HUES64 (cell line): ENCODE results near the gene GPD1L.

Experiments used
- H3K27ac ChIP-seq: 2 replicates; pipeline ENCODE4 v1.7.0; 2013; ENCODE audit warnings: low read depth, low read length, inconsistent platforms
- H3K27me3 ChIP-seq: 2 replicates; pipeline ENCODE4 v1.6.1; 2013; ENCODE audit warnings: mild to moderate bottlenecking, low read length; ENCODE audit not compliant: insufficient read depth
- H3K36me3 ChIP-seq: 2 replicates; pipeline ENCODE4 v1.6.1; 2013; ENCODE audit warnings: mild to moderate bottlenecking, low read length; ENCODE audit not compliant: insufficient read depth
- H3K4me1 ChIP-seq: 2 replicates; pipeline ENCODE4 v1.6.1; 2013; ENCODE audit warnings: mild to moderate bottlenecking, low read length, moderate library complexity; ENCODE audit not compliant: insufficient read depth
- H3K4me3 ChIP-seq: 2 replicates; pipeline ENCODE4 v1.5.1; 2013; ENCODE audit warnings: mild to moderate bottlenecking, low read length, moderate library complexity
- H3K9ac ChIP-seq: 2 replicates; pipeline ENCODE4 v1.6.1; 2013; ENCODE audit warnings: mild to moderate bottlenecking, low read depth, low read length
- H3K9me3 ChIP-seq: 2 replicates; pipeline ENCODE4 v1.6.1; 2013; ENCODE audit warnings: low read depth, low read length; ENCODE audit not compliant: insufficient read depth
- WGBS: fragments of 150-250, 120-280 bp; methylation state at CpG from one replicate; pipeline ENCODE4 v1.1.7; 2013; ENCODE audit warnings: missing lambda C conversion rate; 5-methylcytosine and 5-hydroxymethylcytosine counted together

The GPD1L gene

GRCh38 chr3:32137870-32138269, 31.4 kb downstream of the GPD1L start:
- no peak overlapping the region for H3K4me3 ChIP-seq
- no peaks in the 10 kb centered on the region for H3K27me3 ChIP-seq
- H3K9me3 ChIP-seq = no peaks in the 10 kb centered on the region
- no peak overlapping the region for H3K27ac ChIP-seq
- H3K9ac ChIP-seq = no peak overlapping the region
- WGBS = 65% methylated on average over 4 of the region's 4 CpGs
- no peaks in the 10 kb centered on the region for H3K36me3 ChIP-seq
- 0 out of 2 replicates have a peak, but pooled peaks cover 4% of the 10 kb centered on the region for H3K4me1 ChIP-seq

GRCh38 chr3:32138545-32139104, 32.2 kb downstream of the GPD1L start:
- Histone ChIP-seq H3K36me3 (no peaks in the 10 kb centered on the region), H3K4me3 (no peak overlapping the region), H3K4me1 (0 out of 2 replicates have a peak, but pooled peaks cover 4% of the 10 kb centered on the region), H3K27me3 (no peaks in the 10 kb centered on the region), H3K9me3 (no peaks in the 10 kb centered on the region), H3K9ac (no peak overlapping the region), H3K27ac (no peak overlapping the region)
- WGBS = 90% methylated on average over 8 of the region's 8 CpGs

- WGBS = 100% methylated on average over 1 of the region's 5 CpGs
- Histone ChIP-seq H3K4me3 (no peak overlapping the region), H3K4me1 (0 out of 2 replicates have a peak, but pooled peaks cover 4% of the 10 kb centered on the region), H3K27me3 (no peaks in the 10 kb centered on the region), H3K27ac (no peak overlapping the region), H3K9me3 (no peaks in the 10 kb centered on the region), H3K9ac (no peak overlapping the region), H3K36me3 (no peaks in the 10 kb centered on the region)
These were observed 34.5 kb downstream of the GPD1L start for GRCh38 chr3:32140943-32141342.

- H3K27me3 ChIP-seq = no peaks in the 10 kb centered on the region
- H3K9ac ChIP-seq = no peak overlapping the region
- H3K36me3 ChIP-seq = no peaks in the 10 kb centered on the region
- no peak overlapping the region for H3K27ac ChIP-seq
- 81% methylated on average over 11 of the region's 11 CpGs for WGBS
- no peak overlapping the region for H3K4me3 ChIP-seq
- H3K4me1 ChIP-seq = peaks cover 20% of the 10 kb centered on the region
- no peaks in the 10 kb centered on the region for H3K9me3 ChIP-seq
These were observed 37.7 kb downstream of the GPD1L start for GRCh38 chr3:32143849-32144757.

GRCh38 chr3:32146746-32147211, 40.4 kb downstream of the GPD1L start:
- H3K4me3 ChIP-seq = no peak overlapping the region

GRCh38 chr3:32147509-32147908, 41.1 kb downstream of the GPD1L start:
- 50% methylated on average over 1 of the region's 1 CpG for WGBS
- Histone ChIP-seq H3K4me1 (peaks cover 20% of the 10 kb centered on the region), H3K4me3 (no peak overlapping the region), H3K9me3 (no peaks in the 10 kb centered on the region), H3K9ac (no peak overlapping the region), H3K27me3 (no peaks in the 10 kb centered on the region), H3K27ac (no peak overlapping the region), H3K36me3 (no peaks in the 10 kb centered on the region)

More at GRCh38 chr3:32146746-32147211, 40.4 kb downstream of the GPD1L start:
- Histone ChIP-seq H3K4me1 (peaks cover 20% of the 10 kb centered on the region), H3K9me3 (no peaks in the 10 kb centered on the region), H3K27ac (no peak overlapping the region), H3K9ac (no peak overlapping the region), H3K36me3 (no peaks in the 10 kb centered on the region), H3K27me3 (no peaks in the 10 kb centered on the region)
- 63% methylated on average over 3 of the region's 3 CpGs for WGBS

- no peak overlapping the region for H3K4me3 ChIP-seq
These were observed 41.5 kb downstream of the GPD1L start for GRCh38 chr3:32147933-32148332.

GRCh38 chr3:32148351-32148750, 41.9 kb downstream of the GPD1L start:
- WGBS = 79% methylated on average over 5 of the region's 5 CpGs
- peaks cover 20% of the 10 kb centered on the region for H3K4me1 ChIP-seq
- H3K9ac ChIP-seq = no peak overlapping the region
- H3K4me3 ChIP-seq = no peak overlapping the region
- no peaks in the 10 kb centered on the region for H3K27me3 ChIP-seq
- H3K9me3 ChIP-seq = no peaks in the 10 kb centered on the region
- H3K36me3 ChIP-seq = no peaks in the 10 kb centered on the region
- H3K27ac ChIP-seq = no peak overlapping the region

More at GRCh38 chr3:32147933-32148332, 41.5 kb downstream of the GPD1L start:
- Histone ChIP-seq H3K9ac (no peak overlapping the region), H3K27ac (no peak overlapping the region), H3K4me1 (peaks cover 20% of the 10 kb centered on the region), H3K27me3 (no peaks in the 10 kb centered on the region), H3K9me3 (no peaks in the 10 kb centered on the region), H3K36me3 (no peaks in the 10 kb centered on the region)
- WGBS = 47% methylated on average over 2 of the region's 3 CpGs

- Histone ChIP-seq H3K4me1 (peaks cover 3% of the 10 kb centered on the region), H3K36me3 (no peaks in the 10 kb centered on the region), H3K27ac (no peak overlapping the region), H3K9ac (no peak overlapping the region), H3K9me3 (no peaks in the 10 kb centered on the region), H3K4me3 (no peak overlapping the region), H3K27me3 (no peaks in the 10 kb centered on the region)
- 94% methylated on average over 12 of the region's 12 CpGs for WGBS
These were observed 47.2 kb downstream of the GPD1L start for GRCh38 chr3:32153414-32154204.

- no peaks in the 10 kb centered on the region for H3K4me1 ChIP-seq
- no peak overlapping the region for H3K4me3 ChIP-seq
- H3K9me3 ChIP-seq = no peaks in the 10 kb centered on the region
- H3K36me3 ChIP-seq = no peaks in the 10 kb centered on the region
- H3K27ac ChIP-seq = no peak overlapping the region
- H3K9ac ChIP-seq = no peak overlapping the region
- H3K27me3 ChIP-seq = no peaks in the 10 kb centered on the region
- 96% methylated on average over 3 of the region's 3 CpGs for WGBS
These were observed 47.8 kb downstream of the GPD1L start for GRCh38 chr3:32154205-32154579.

GRCh38 chr3:32155117-32155516, 48.7 kb downstream of the GPD1L start:
- Histone ChIP-seq H3K4me1 (no peaks in the 10 kb centered on the region), H3K36me3 (no peaks in the 10 kb centered on the region), H3K27ac (no peak overlapping the region), H3K27me3 (no peaks in the 10 kb centered on the region), H3K9ac (no peak overlapping the region), H3K9me3 (no peaks in the 10 kb centered on the region), H3K4me3 (no peak overlapping the region)
- 91% methylated on average over 3 of the region's 3 CpGs for WGBS
